ENCODE measurements around the gene TDRD12. TPM values are rescaled to one million over a fixed set of nuclear protein-coding genes. Genes with fewer than 3 reads are reported as not detected.

The TDRD12 gene
- total RNA-seq, 1 experiment from 2014 or later, result 0.64 TPM

GRCh38 chr19:32858559-32858958 lies 139.0 kb downstream of the TDRD12 start:
- TF ChIP-seq CTCF (conservative IDR thresholded peaks at IDR 0.05; ENCODE audit: low read depth, low read length), result no peak
- no peak for TF ChIP-seq EZH2 (IDR thresholded peaks at IDR 0.05; ENCODE audit: borderline replicate concordance, low read depth, low read length, poor library complexity, severe bottlenecking)
- CTCF ChIA-PET, result no interaction called here

GRCh38 chr19:32859591-32859990 lies 140.0 kb downstream of the TDRD12 start:
- TF ChIP-seq EZH2 (IDR thresholded peaks at IDR 0.05; ENCODE audit: borderline replicate concordance, low read depth, low read length, poor library complexity, severe bottlenecking) (no peak), CTCF (conservative IDR thresholded peaks at IDR 0.05; ENCODE audit: low read depth, low read length) (no peak)
- Histone ChIP-seq H3K4me3 (ENCODE audit: low read depth, low read length, poor library complexity, severe bottlenecking) (no peak overlapping the region), H3K27ac (ENCODE audit: low read depth, low read length, poor library complexity, severe bottlenecking) (no peak overlapping the region), H3K36me3 (ENCODE audit: insufficient read depth, low read length, poor library complexity, severe bottlenecking) (no peaks in the 10 kb centered on the region), H3K27me3 (replicated peaks; ENCODE audit: insufficient read depth, low read depth, low read length, poor library complexity) (no peaks in the 10 kb centered on the region), H3K4me1 (ENCODE audit: insufficient read depth, low read length, poor library complexity, severe bottlenecking) (no peaks in the 10 kb centered on the region), H3K9me3 (ENCODE audit: low read depth, low read length, poor library complexity, severe bottlenecking) (no peaks in the 10 kb centered on the region)
- no peak for DNase-seq (ENCODE audit: low spot score)
- ChIA-PET POLR2A (ENCODE audit: low non-redundant PET) (no interaction called here), CTCF (interaction anchor here (0.7 kb wide), 1 partner anchor 31 kb away, joined by 4 read pairs; no protein-coding TSS in a partner anchor)
- intact Hi-C loops (cut with micrococcal nuclease; ENCODE audit: unreplicated experiment), result no loop called here
- no TSS peak for BruUV-seq (replicated peaks)

More at GRCh38 chr19:32858559-32858958, 139.0 kb downstream of the TDRD12 start:
- peaks cover 6% of the 10 kb centered on the region for H3K4me1 ChIP-seq (ENCODE audit: insufficient read depth, low read length, poor library complexity, severe bottlenecking)
- no peak overlapping the region for H3K27ac ChIP-seq (ENCODE audit: low read depth, low read length, poor library complexity, severe bottlenecking)
- POLR2A ChIA-PET (ENCODE audit: low non-redundant PET), result no interaction called here
- no TSS peak for BruUV-seq (replicated peaks)
- no peaks in the 10 kb centered on the region for H3K36me3 ChIP-seq (ENCODE audit: insufficient read depth, low read length, poor library complexity, severe bottlenecking)
- no peaks in the 10 kb centered on the region for H3K27me3 ChIP-seq (replicated peaks; ENCODE audit: insufficient read depth, low read depth, low read length, poor library complexity)
- no peak for DNase-seq (ENCODE audit: low spot score)
- H3K4me3 ChIP-seq (ENCODE audit: low read depth, low read length, poor library complexity, severe bottlenecking), result no peak overlapping the region
- no peaks in the 10 kb centered on the region for H3K9me3 ChIP-seq (ENCODE audit: low read depth, low read length, poor library complexity, severe bottlenecking)
- intact Hi-C loops (cut with micrococcal nuclease; ENCODE audit: unreplicated experiment), result no loop called here

- Histone ChIP-seq H3K4me1 (ENCODE audit: insufficient read depth, low read length, poor library complexity, severe bottlenecking) (no peaks in the 10 kb centered on the region), H3K9me3 (ENCODE audit: low read depth, low read length, poor library complexity, severe bottlenecking) (no peaks in the 10 kb centered on the region), H3K27ac (ENCODE audit: low read depth, low read length, poor library complexity, severe bottlenecking) (no peak overlapping the region), H3K36me3 (ENCODE audit: insufficient read depth, low read length, poor library complexity, severe bottlenecking) (no peaks in the 10 kb centered on the region), H3K27me3 (replicated peaks; ENCODE audit: insufficient read depth, low read depth, low read length, poor library complexity) (no peaks in the 10 kb centered on the region), H3K4me3 (ENCODE audit: low read depth, low read length, poor library complexity, severe bottlenecking) (no peak overlapping the region)
- POLR2A ChIA-PET (ENCODE audit: low non-redundant PET), result no interaction called here
- CTCF ChIA-PET, result no interaction called here
- no peak for TF ChIP-seq EZH2 (IDR thresholded peaks at IDR 0.05; ENCODE audit: borderline replicate concordance, low read depth, low read length, poor library complexity, severe bottlenecking)
- TF ChIP-seq CTCF (conservative IDR thresholded peaks at IDR 0.05; ENCODE audit: low read depth, low read length), result no peak
- no peak for DNase-seq (ENCODE audit: low spot score)
- no TSS peak for BruUV-seq (replicated peaks)
- intact Hi-C loops (cut with micrococcal nuclease; ENCODE audit: unreplicated experiment), result no loop called here
These were observed 142.0 kb downstream of the TDRD12 start for GRCh38 chr19:32861596-32861995.

Data from A673 (cell line).